ENCODE measurements around the gene CXCL9.
"Not testable (repeated sequence)": the region's sequence is repeated elsewhere in the genome, so short reads cannot be mapped to it uniquely, and the experiment has no call there.

Gene CXCL9

GRCh38 chr4:76007089-76007862 lies at the start of gene CXCL9:
Gene CXCL9, minus strand, starts transcription at chr4:76007509. Its CDS starts 60 bp downstream, at chr4:76007449.
- no peak for DNase-seq

GRCh38 chr4:76055421-76055820 lies 48.1 kb upstream of the CXCL9 start:
- no peak for DNase-seq

GRCh38 chr4:76055016-76055415 lies 47.7 kb upstream of the CXCL9 start:
- DNase-seq = no peak

GRCh38 chr4:76053730-76054129 lies 46.4 kb upstream of the CXCL9 start:
- no peak for DNase-seq

DNA sequence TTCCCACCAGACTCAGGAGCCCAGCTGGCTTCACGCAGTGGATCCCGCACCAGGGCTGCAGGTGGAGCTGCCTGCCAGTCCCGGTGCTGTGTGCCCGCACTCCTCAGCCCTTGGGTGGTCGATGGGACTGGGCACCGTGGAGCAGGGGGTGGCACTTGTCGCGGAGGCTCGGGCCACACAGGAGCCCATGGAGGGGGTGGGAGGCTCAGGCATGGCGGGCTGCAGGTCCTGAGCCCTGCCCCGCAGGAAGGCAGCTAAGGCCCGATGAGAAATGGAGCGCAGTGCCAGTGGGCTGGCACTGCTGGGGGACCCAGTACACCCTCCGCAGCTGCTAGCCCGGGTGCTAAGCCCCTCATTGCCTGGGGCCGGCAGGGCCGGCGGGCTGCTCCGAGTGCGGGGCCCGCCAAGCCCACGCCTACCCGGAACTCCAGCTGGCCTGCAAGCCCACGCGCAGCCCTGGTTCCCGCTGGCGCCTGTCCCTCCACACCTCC lies 43.3 kb upstream of the CXCL9 start:
- not testable (repeated sequence) for DNase-seq

- DNase-seq = not testable (repeated sequence)
These were observed 42.6 kb upstream of the CXCL9 start for GRCh38 chr4:76049860-76050416.

DNA sequence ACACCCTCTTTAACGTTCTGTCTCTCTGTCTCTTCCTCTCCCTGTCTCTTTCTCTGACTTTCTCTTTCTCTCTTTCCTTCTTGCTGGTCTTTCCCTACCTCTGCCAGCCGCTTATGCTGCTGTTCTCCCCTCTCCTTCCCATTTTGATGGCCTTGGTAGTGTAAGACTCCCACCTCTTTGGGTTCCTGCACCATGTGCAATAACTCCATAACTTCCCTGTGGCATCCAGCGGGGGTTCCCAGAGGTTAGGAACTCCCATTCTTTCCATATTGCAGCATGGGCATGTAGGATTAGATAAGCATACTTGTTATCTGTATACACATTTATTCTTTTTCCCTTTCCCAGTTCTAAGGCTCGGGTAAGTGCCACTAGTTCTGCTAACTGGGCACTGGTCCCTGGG lies 37.4 kb upstream of the CXCL9 start:
- not testable (repeated sequence) for DNase-seq

GRCh38 chr4:76043306-76043705 lies 36.0 kb upstream of the CXCL9 start:
- DNase-seq = not testable (repeated sequence)

- not testable (repeated sequence) for DNase-seq
These were observed 35.1 kb upstream of the CXCL9 start for GRCh38 chr4:76042241-76042998.

DNA sequence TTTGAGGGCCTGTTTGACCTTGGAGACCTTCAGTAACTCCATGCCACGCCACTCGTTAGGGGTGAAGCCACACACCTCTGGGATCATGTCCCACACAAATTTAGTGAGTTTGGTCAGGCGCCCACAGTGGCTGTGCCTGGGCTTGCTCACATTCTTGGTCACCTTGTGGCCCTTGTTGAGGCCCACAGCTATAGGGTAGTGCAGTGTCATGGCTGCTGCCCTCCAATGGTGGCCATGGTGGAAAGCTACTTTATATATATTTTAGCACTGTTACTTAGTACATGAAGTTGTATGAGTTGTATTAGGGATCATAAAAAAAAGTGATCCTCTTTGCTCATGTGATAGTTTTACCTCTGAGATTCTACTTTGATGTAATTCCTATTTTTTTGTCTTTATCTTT lies 29.5 kb upstream of the CXCL9 start:
- DNase-seq = no peak

GRCh38 chr4:76035799-76036380 lies 28.6 kb upstream of the CXCL9 start, which contains the start of gene CXCL11:
Gene CXCL11, minus strand, starts transcription at chr4:76036070. Its CDS starts 83 bp downstream, at chr4:76035987.
- DNase-seq = no peak

DNA sequence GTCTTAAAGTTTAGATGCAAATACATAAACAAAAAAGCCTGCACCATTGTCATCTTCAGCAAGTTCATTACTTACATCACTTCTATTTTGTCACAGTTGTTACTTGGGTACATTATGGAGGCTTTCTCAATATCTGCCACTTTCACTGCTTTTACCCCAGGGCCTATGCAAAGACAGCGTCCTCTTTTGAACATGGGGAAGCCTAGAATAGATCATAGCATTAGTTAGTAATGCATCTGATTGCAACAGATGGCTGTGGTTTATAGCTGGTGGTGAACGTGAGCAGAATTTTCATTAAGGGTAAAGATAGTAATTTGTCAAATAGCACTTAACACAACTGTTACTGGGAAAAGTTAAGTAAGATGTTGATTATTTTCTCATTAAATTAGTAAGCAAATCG lies 27.8 kb upstream of the CXCL9 start:
- DNase-seq = no peak

DNA sequence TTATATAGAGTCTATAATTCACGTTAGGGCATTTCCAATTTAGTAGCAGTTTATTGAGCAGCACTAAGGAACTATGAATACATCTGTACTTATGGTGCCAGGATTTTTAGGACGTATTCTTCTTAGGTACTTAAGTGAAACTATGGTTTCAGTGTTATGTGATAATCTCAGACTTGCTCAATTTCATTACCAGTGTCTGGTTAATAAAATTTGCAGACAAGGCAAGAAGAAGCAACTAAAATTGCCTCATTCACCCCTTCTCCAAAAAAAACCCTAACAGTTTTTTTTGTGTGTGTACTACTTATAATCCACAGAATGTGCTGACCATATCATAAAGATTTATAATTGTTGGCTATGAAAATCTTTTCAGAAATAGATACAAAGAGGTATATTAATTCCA lies 22.0 kb upstream of the CXCL9 start:
- no peak for DNase-seq

- no peak for DNase-seq
These were observed 21.0 kb upstream of the CXCL9 start for GRCh38 chr4:76028350-76028765.

GRCh38 chr4:76024065-76024464 lies 16.8 kb upstream of the CXCL9 start:
- DNase-seq = no peak

DNA sequence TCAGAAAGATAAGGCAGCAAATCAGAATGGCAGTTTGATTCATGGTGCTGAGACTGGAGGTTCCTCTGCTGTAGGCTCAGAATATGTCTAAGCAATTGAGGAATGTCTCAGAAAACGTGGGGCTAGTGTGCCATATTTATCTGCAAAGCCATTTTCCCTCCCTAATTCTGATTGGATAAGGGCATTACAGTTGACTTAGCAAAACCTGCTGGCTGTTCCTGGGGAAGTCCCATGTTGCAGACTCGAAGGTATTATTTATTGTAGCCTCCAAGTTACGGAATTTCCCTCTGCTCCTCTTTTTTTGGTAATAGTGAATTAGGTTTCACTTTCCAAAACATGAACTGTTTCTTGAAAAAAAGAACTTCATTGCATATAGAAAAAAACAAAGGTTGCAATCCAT lies 16.1 kb upstream of the CXCL9 start, which contains the start of gene CXCL10:
CXCL10 (minus strand) TSS at position 109 of the 400 bp plus-strand sequence; CDS start at position 43, 66 bp downstream.
- no peak for DNase-seq

GRCh38 chr4:76022677-76023076 lies 15.4 kb upstream of the CXCL9 start:
- no peak for DNase-seq

DNA sequence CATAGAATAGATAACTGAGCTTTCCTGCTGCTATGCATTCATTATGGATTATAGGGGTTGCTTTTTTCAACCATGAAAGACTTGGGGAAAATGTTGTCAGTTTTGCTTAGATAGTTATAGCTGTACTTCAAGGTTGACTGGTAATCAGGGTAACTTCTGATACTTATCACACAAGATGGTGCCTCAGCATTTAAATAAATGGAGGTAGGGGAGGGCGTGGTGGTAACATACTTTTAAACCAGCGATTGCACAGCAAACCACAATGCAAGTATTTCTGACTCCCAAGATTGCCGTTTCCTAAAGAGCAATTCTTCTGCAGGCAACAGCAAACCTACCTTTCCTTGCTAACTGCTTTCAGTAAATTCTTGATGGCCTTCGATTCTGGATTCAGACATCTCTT lies 14.7 kb upstream of the CXCL9 start:
- no peak for DNase-seq

DNA sequence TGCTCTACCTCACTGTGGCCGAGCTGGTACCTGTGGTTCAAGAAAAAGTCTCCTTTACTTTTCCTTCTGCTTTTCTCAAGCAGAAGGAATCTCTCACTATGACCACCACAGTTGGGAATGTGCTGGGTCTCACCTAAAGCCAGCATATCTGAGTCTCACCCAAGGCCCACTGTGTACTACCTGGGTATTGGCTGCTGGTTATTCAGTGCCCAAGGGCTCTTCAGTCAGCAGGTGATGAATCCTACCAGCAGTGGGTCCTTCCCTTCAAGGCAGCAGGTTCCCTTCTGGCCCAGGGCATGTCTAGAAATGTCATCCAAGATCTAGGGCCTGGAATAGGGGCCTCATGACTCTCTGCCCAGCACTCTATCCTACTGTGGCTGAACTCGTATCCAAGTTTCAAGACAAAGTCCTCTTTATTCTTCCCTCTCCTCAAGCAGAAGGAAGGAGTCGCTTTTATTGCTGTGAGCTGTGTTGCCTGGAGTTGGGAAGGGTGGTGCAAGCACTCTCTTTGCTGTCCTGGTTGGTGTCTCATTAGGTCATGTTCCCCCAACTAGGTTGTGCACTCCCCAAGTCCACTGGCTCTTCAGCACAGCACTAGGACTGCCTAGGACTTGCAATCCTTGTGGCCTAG lies 9.9 kb upstream of the CXCL9 start:
- DNase-seq = no peak

GRCh38 chr4:76016393-76016792 lies 9.1 kb upstream of the CXCL9 start:
- peak; percentile 28 for DNase-seq

- no peak for DNase-seq
These were observed 6.2 kb upstream of the CXCL9 start for GRCh38 chr4:76013540-76013939.

- DNase-seq = no peak
These were observed 5.1 kb upstream of the CXCL9 start for GRCh38 chr4:76012388-76012801.

Data from NCI-H446 treated with DMSO at 0.1 percent for 48 hours (cell line).